GM12891 (cell line): ENCODE data around the gene FAM184B.

Experiments used
- DNase-seq: peaks from one replicate; pipeline ENCODE4 v3.0.0; 2011; ENCODE audit warnings: low spot score; ENCODE audit not compliant: insufficient read length
- FAIRE-seq: peaks from 2 replicates; lab custom pipeline; 2011; peaks lifted over from hg19 to GRCh38; lab: Jason Lieb, UNC
- PAX5 ChIP-seq: IDR thresholded peaks from 2 replicates; pipeline ENCODE4 v1.6.1; 2011; ENCODE audit warnings: low read length, moderate library complexity, mild to moderate bottlenecking; ENCODE audit not compliant: insufficient read depth, severe bottlenecking
- POLR2A ChIP-seq: IDR thresholded peaks from 2 replicates; pipeline ENCODE4 v1.6.1; 2011; ENCODE audit warnings: low read depth, low read length, control low read depth
- POLR2AphosphoS5 ChIP-seq: IDR thresholded peaks from 2 replicates; pipeline ENCODE4 v1.6.1; 2011; ENCODE audit warnings: low read depth, low read length, control low read depth
- POU2F2 ChIP-seq: IDR thresholded peaks from 2 replicates; pipeline ENCODE4 v1.6.1; 2011; ENCODE audit warnings: low read depth, mild to moderate bottlenecking, control low read depth, low read length, moderate library complexity
- SPI1 ChIP-seq: IDR thresholded peaks from 2 replicates; pipeline ENCODE4 v1.6.1; 2011; ENCODE audit warnings: low read depth, low read length, control low read depth
- TAF1 ChIP-seq: IDR thresholded peaks from 2 replicates; pipeline ENCODE4 v1.6.1; 2011; ENCODE audit warnings: low read depth, low read length, control low read depth

FAM184B gene

GRCh38 chr4:17647176-17647806 lies 134.1 kb downstream of the FAM184B start:
- DNase-seq: no peak
- TF ChIP-seq POU2F2 (no peak), TAF1 (no peak), POLR2A (no peak), PAX5 (no peak), SPI1 (no peak), POLR2AphosphoS5 (no peak)
- FAIRE-seq: no peak

- no peak for FAIRE-seq
- TF ChIP-seq TAF1 (no peak), PAX5 (no peak), SPI1 (no peak), POU2F2 (no peak), POLR2A (no peak), POLR2AphosphoS5 (no peak)
- DNase-seq: no peak
Observed at GRCh38 chr4:17646693-17647092, 134.7 kb downstream of the FAM184B start.

GRCh38 chr4:17642398-17642783 lies 139.0 kb downstream of the FAM184B start:
- no peak for TF ChIP-seq POLR2AphosphoS5
- no peak for TF ChIP-seq POU2F2
- no peak for TF ChIP-seq POLR2A
- TF ChIP-seq TAF1: no peak
- DNase-seq (no peak), FAIRE-seq (no peak)

- FAIRE-seq (no peak), DNase-seq (no peak)
- TF ChIP-seq POU2F2 (no peak), PAX5 (no peak), POLR2A (no peak), TAF1 (no peak), POLR2AphosphoS5 (no peak), SPI1 (no peak)
Observed at GRCh38 chr4:17639136-17639535, 142.3 kb downstream of the FAM184B start.

- peak; percentile 56; the same call in 1 of the 2 replicates for TF ChIP-seq POLR2AphosphoS5
- TF ChIP-seq TAF1: no peak
- peak; percentile 72 for DNase-seq
- no peak for FAIRE-seq
Observed at GRCh38 chr4:17636696-17637622, 144.5 kb downstream of the FAM184B start.

GRCh38 chr4:17636341-17636695 lies 145.1 kb downstream of the FAM184B start:
- FAIRE-seq (no peak), DNase-seq (no peak)
- TF ChIP-seq PAX5 (no peak), TAF1 (no peak), POLR2A (no peak), SPI1 (no peak), POU2F2 (no peak), POLR2AphosphoS5 (no peak)

GRCh38 chr4:17635056-17635455 lies 146.4 kb downstream of the FAM184B start:
- DNase-seq (no peak), FAIRE-seq (no peak)
- TF ChIP-seq POLR2AphosphoS5 (no peak), POU2F2 (no peak), POLR2A (no peak), PAX5 (no peak)

- DNase-seq (no peak), FAIRE-seq (no peak)
- TF ChIP-seq SPI1: no peak
- no peak for TF ChIP-seq PAX5
- TF ChIP-seq POLR2A: no peak
- no peak for TF ChIP-seq POLR2AphosphoS5
- TF ChIP-seq TAF1: no peak
- TF ChIP-seq POU2F2: no peak
Observed at GRCh38 chr4:17633600-17633999, 147.8 kb downstream of the FAM184B start.

GRCh38 chr4:17630228-17630627 lies 151.2 kb downstream of the FAM184B start:
- TF ChIP-seq SPI1: no peak
- no peak for TF ChIP-seq POLR2A
- DNase-seq: no peak
- FAIRE-seq: no peak

- TF ChIP-seq POLR2A: no peak
- no peak for TF ChIP-seq SPI1
- TF ChIP-seq PAX5: no peak
- TF ChIP-seq TAF1: no peak
- no peak for TF ChIP-seq POLR2AphosphoS5
- no peak for TF ChIP-seq POU2F2
- FAIRE-seq (no peak), DNase-seq (no peak)
Observed at GRCh38 chr4:17624821-17625220, 156.6 kb downstream of the FAM184B start.
